A549 (cell line): ENCODE results near the gene MMP14.

ENCODE experiments used
- CTCF ChIP-seq: fragments of >200 bp; sonication (Bioruptor Twin); formaldehyde crosslinking; IDR thresholded peaks from 3 replicates; pipeline ENCODE4 v1.5.1; 2016
- EP300 ChIP-seq, 2 experiments: fragments of >200 bp; sonication (Bioruptor Twin); formaldehyde crosslinking; IDR thresholded peaks; 2 replicates in 1 of 2; 3 replicates in 1 of 2; pipeline ENCODE4 v1.6.1; 2016 to 2017
- ESRRA ChIP-seq: fragments of 150-350 bp; IDR thresholded peaks from 2 replicates; pipeline ENCODE4 v1.6.1; 2014; ENCODE audit warnings: mild to moderate bottlenecking, low read length, borderline replicate concordance
- FOXS1 ChIP-seq: fragments of 250-450 bp; sonication (Bioruptor Pico); IDR thresholded peaks from 2 replicates; pipeline ENCODE4 v1.5.0; 2020; ENCODE audit warnings: mild to moderate bottlenecking, moderate library complexity
- GATA3 ChIP-seq: IDR thresholded peaks from 2 replicates; pipeline ENCODE4 v1.6.1; 2012; ENCODE audit warnings: borderline replicate concordance
- JUNB ChIP-seq: fragments of >200 bp; sonication (Bioruptor Twin); formaldehyde crosslinking; IDR thresholded peaks from 2 replicates; pipeline ENCODE4 v1.6.1; 2016
- PHF8 ChIP-seq: fragments of 200-600 bp; sonication (generic); IDR thresholded peaks from 2 replicates; pipeline ENCODE4 v1.6.1; 2016; ENCODE audit warnings: low read depth, mild to moderate bottlenecking, antibody characterized with exemption, moderate library complexity, borderline replicate concordance
- POLR2A ChIP-seq: IDR thresholded peaks from 2 replicates; pipeline ENCODE4 v1.6.1; 2012; ENCODE audit warnings: mild to moderate bottlenecking, low read length
- RAD21 ChIP-seq, 2 experiments: fragments of >200 bp in 1 of 2; sonication (Bioruptor Twin) in 1 of 2; formaldehyde crosslinking in 1 of 2; IDR thresholded peaks in 1 of 2; conservative IDR thresholded peaks in 1 of 2; 2 replicates in 1 of 2; 3 replicates in 1 of 2; pipeline ENCODE4 v1.6.1; 2012 to 2018; ENCODE audit warnings: inconsistent platforms in 1 of 2
- REST ChIP-seq: fragments of 200-600 bp; sonication (generic); IDR thresholded peaks from 2 replicates; pipeline ENCODE4 v1.6.1; 2016; ENCODE audit warnings: antibody characterized with exemption, mild to moderate bottlenecking, moderate library complexity
- RNF2 ChIP-seq: fragments of 200-600 bp; sonication (generic); IDR thresholded peaks from 2 replicates; pipeline ENCODE4 v1.6.1; 2016; ENCODE audit warnings: low read depth, mild to moderate bottlenecking, antibody characterized with exemption, moderate library complexity, borderline replicate concordance
- ZC3H11A ChIP-seq: fragments of 450-650 bp; IDR thresholded peaks from 2 replicates; pipeline ENCODE4 v1.6.1; 2014; ENCODE audit warnings: antibody characterized with exemption, mild to moderate bottlenecking

GRCh38 chr14:22824711-22825359 lies 11.6 kb upstream of the MMP14 start:
- TF ChIP-seq POLR2A (no peak), RNF2 (no peak), EP300 (IDR thresholded peaks at IDR 0.05) (no peak), RAD21 (conservative IDR thresholded peaks at IDR 0.05 in 1 of 2, IDR thresholded peaks at IDR 0.05 in 1 of 2) (no peak), CTCF (no peak), GATA3 (no peak), ZC3H11A (no peak), JUNB (no peak), FOXS1 (CRISPR knock-in tag) (no peak), REST (no peak), PHF8 (no peak), ESRRA (no peak)
